HUES48 (cell line): ENCODE measurements around the gene FOXI2.

Source experiments
- H3K27ac ChIP-seq: one replicate; pipeline ENCODE4 v1.7.0; 2013; ENCODE audit warnings: low read depth, low read length, inconsistent platforms
- H3K27me3 ChIP-seq: 2 replicates; pipeline ENCODE4 v1.6.1; 2013; ENCODE audit warnings: mild to moderate bottlenecking, low read length; ENCODE audit not compliant: control insufficient read depth, insufficient read depth
- H3K36me3 ChIP-seq: 2 replicates; pipeline ENCODE4 v1.6.1; 2013; ENCODE audit warnings: low read length; ENCODE audit not compliant: control insufficient read depth, insufficient read depth
- H3K4me1 ChIP-seq: 2 replicates; pipeline ENCODE4 v1.6.1; 2013; ENCODE audit warnings: mild to moderate bottlenecking, low read length; ENCODE audit not compliant: control insufficient read depth, insufficient read depth
- H3K4me3 ChIP-seq: 2 replicates; pipeline ENCODE4 v1.5.1; 2013; ENCODE audit warnings: mild to moderate bottlenecking, low read depth, low read length
- H3K9ac ChIP-seq: 2 replicates; pipeline ENCODE4 v1.6.1; 2013; ENCODE audit warnings: mild to moderate bottlenecking, low read depth, low read length, moderate library complexity
- H3K9me3 ChIP-seq: 2 replicates; pipeline ENCODE4 v1.6.1; 2013; ENCODE audit warnings: low read length; ENCODE audit not compliant: control insufficient read depth, insufficient read depth

FOXI2 gene

GRCh38 chr10:127720903-127721302 is 16.1 kb upstream of the FOXI2 start:
- Histone ChIP-seq H3K9ac (no peak overlapping the region), H3K9me3 (no peaks in the 10 kb centered on the region), H3K4me1 (no peaks in the 10 kb centered on the region), H3K27ac (no peak overlapping the region), H3K4me3 (no peak overlapping the region), H3K36me3 (no peaks in the 10 kb centered on the region), H3K27me3 (no peaks in the 10 kb centered on the region)

GRCh38 chr10:127734753-127735152 is 2.2 kb upstream of the FOXI2 start:
- peak overlapping the region; percentile 60; the same call in 1 of the 2 replicates for H3K4me3 ChIP-seq
- no peaks in the 10 kb centered on the region for H3K9me3 ChIP-seq
- H3K27me3 ChIP-seq: peaks cover 71% of the 10 kb centered on the region
- H3K36me3 ChIP-seq: no peaks in the 10 kb centered on the region
- peaks cover 19% of the 10 kb centered on the region for H3K4me1 ChIP-seq
- H3K9ac ChIP-seq: no peak overlapping the region
- H3K27ac ChIP-seq: no peak overlapping the region

- peaks cover 75% of the 10 kb centered on the region for H3K27me3 ChIP-seq
Measured at GRCh38 chr10:127735156-127735555, 1.8 kb upstream of the FOXI2 start.

GRCh38 chr10:127735723-127736221 is 1.2 kb upstream of the FOXI2 start:
- Histone ChIP-seq H3K4me1 (peaks cover 19% of the 10 kb centered on the region), H3K4me3 (peak overlapping the region; percentile 60), H3K9me3 (no peaks in the 10 kb centered on the region), H3K27ac (no peak overlapping the region), H3K9ac (no peak overlapping the region), H3K36me3 (no peaks in the 10 kb centered on the region), H3K27me3 (peaks cover 76% of the 10 kb centered on the region)

More at GRCh38 chr10:127735156-127735555, 1.8 kb upstream of the FOXI2 start:
- H3K36me3 ChIP-seq: no peaks in the 10 kb centered on the region
- peaks cover 19% of the 10 kb centered on the region for H3K4me1 ChIP-seq
- no peak overlapping the region for H3K9ac ChIP-seq
- no peak overlapping the region for H3K27ac ChIP-seq
- peak overlapping the region; percentile 60 for H3K4me3 ChIP-seq
- H3K9me3 ChIP-seq: no peaks in the 10 kb centered on the region

- H3K36me3 ChIP-seq: no peaks in the 10 kb centered on the region
- H3K9ac ChIP-seq: no peak overlapping the region
- H3K4me3 ChIP-seq: peak overlapping the region; percentile 60
- no peak overlapping the region for H3K27ac ChIP-seq
- H3K9me3 ChIP-seq: no peaks in the 10 kb centered on the region
- H3K27me3 ChIP-seq: peaks cover 76% of the 10 kb centered on the region
- H3K4me1 ChIP-seq: peaks cover 19% of the 10 kb centered on the region
Measured at GRCh38 chr10:127736222-127736914, 617 bp upstream of the FOXI2 start.

GRCh38 chr10:127737563-127738511 is 852 bp downstream of the FOXI2 start:
- no peaks in the 10 kb centered on the region for H3K9me3 ChIP-seq
- no peak overlapping the region for H3K9ac ChIP-seq
- peaks cover 19% of the 10 kb centered on the region for H3K4me1 ChIP-seq
- H3K27ac ChIP-seq: no peak overlapping the region
- H3K27me3 ChIP-seq: peaks cover 73% of the 10 kb centered on the region
- no peaks in the 10 kb centered on the region for H3K36me3 ChIP-seq
- peak overlapping the region; percentile 60 for H3K4me3 ChIP-seq

- no peak overlapping the region for H3K9ac ChIP-seq
- H3K4me1 ChIP-seq: peaks cover 19% of the 10 kb centered on the region
- H3K4me3 ChIP-seq: peak overlapping the region; percentile 60
- no peaks in the 10 kb centered on the region for H3K9me3 ChIP-seq
- H3K27ac ChIP-seq: no peak overlapping the region
- no peaks in the 10 kb centered on the region for H3K36me3 ChIP-seq
- H3K27me3 ChIP-seq: peaks cover 64% of the 10 kb centered on the region
Measured at GRCh38 chr10:127738512-127739424, 1.8 kb downstream of the FOXI2 start.

GRCh38 chr10:127739908-127740307 is 2.9 kb downstream of the FOXI2 start:
- no peak overlapping the region for H3K9ac ChIP-seq
- H3K27me3 ChIP-seq: peaks cover 52% of the 10 kb centered on the region
- H3K4me3 ChIP-seq: no peak overlapping the region
- H3K27ac ChIP-seq: no peak overlapping the region
- H3K9me3 ChIP-seq: no peaks in the 10 kb centered on the region
- H3K36me3 ChIP-seq: no peaks in the 10 kb centered on the region
- H3K4me1 ChIP-seq: peaks cover 15% of the 10 kb centered on the region

- Histone ChIP-seq H3K36me3 (no peaks in the 10 kb centered on the region), H3K4me1 (peaks cover 9% of the 10 kb centered on the region; the same call in 1 of the 2 replicates), H3K4me3 (no peak overlapping the region), H3K27me3 (peaks cover 46% of the 10 kb centered on the region), H3K9me3 (no peaks in the 10 kb centered on the region), H3K9ac (no peak overlapping the region), H3K27ac (no peak overlapping the region)
Measured at GRCh38 chr10:127740596-127740995, 3.6 kb downstream of the FOXI2 start.

- Histone ChIP-seq H3K27me3 (peaks cover 19% of the 10 kb centered on the region), H3K9me3 (no peaks in the 10 kb centered on the region)
Measured at GRCh38 chr10:127743205-127743604, 6.2 kb downstream of the FOXI2 start.

More at GRCh38 chr10:127743205-127743604, 6.2 kb downstream of the FOXI2 start:
- Histone ChIP-seq H3K9ac (no peak overlapping the region), H3K4me1 (peaks cover 3% of the 10 kb centered on the region; the same call in 1 of the 2 replicates), H3K4me3 (no peak overlapping the region), H3K27ac (no peak overlapping the region), H3K36me3 (no peaks in the 10 kb centered on the region)
